ENCODE results near the gene IL17RD.

GRCh38 chr3:57057351-57057750 lies 107.8 kb downstream of the IL17RD start:
- TF ChIP-seq CTCF (conservative IDR thresholded peaks at IDR 0.05; ENCODE audit: low read depth, low read length) (no peak), EZH2 (IDR thresholded peaks at IDR 0.05; ENCODE audit: borderline replicate concordance, low read depth, low read length, poor library complexity, severe bottlenecking) (no peak)
